Neutrophil (primary cell): Measurements from ENCODE around the gene CNOT10.

Experiments
- H3K27ac ChIP-seq: fragments of 200-600 bp; sonication (generic); 2 replicates; pipeline ENCODE4 v1.5.1; 2016; ENCODE audit warnings: mild to moderate bottlenecking, moderate library complexity
- H3K27me3 ChIP-seq: fragments of 200-600 bp; sonication (generic); 2 replicates; pipeline ENCODE4 v1.6.0; 2016; ENCODE audit warnings: mild to moderate bottlenecking
- H3K36me3 ChIP-seq: fragments of 200-600 bp; sonication (generic); 2 replicates; pipeline ENCODE4 v1.5.1; 2017
- H3K4me1 ChIP-seq, 2 experiments: fragments of 200-600 bp in 1 of 2; sonication (generic) in 1 of 2; 1 replicate in 1 of 2; 2 replicates in 1 of 2; pipeline versions ENCODE4 v1.5.1 to v1.6.1; 2013 to 2016; ENCODE audit warnings: low read depth in 1 of 2, low read length in 1 of 2, mild to moderate bottlenecking in 1 of 2, moderate library complexity in 1 of 2; ENCODE audit not compliant: control insufficient read depth in 1 of 2, insufficient read depth in 1 of 2
- H3K4me3 ChIP-seq, 2 experiments: fragments of 200-600 bp in 1 of 2; sonication (generic) in 1 of 2; 1 replicate in 1 of 2; 2 replicates in 1 of 2; pipeline ENCODE4 v1.5.1; 2013 to 2016; ENCODE audit warnings: low read depth in 1 of 2, low read length in 1 of 2, mild to moderate bottlenecking in 1 of 2, moderate library complexity in 1 of 2
- H3K9me3 ChIP-seq: fragments of 200-600 bp; sonication (generic); 2 replicates; pipeline ENCODE4 v1.5.1; 2016
- TF ChIP-seq, protein P1 (sequence below): fragments of 200-600 bp; sonication (generic); IDR thresholded peaks from 2 replicates; pipeline ENCODE4 v1.5.1; 2016; ENCODE audit warnings: antibody characterized with exemption

CNOT10 gene, protein sequence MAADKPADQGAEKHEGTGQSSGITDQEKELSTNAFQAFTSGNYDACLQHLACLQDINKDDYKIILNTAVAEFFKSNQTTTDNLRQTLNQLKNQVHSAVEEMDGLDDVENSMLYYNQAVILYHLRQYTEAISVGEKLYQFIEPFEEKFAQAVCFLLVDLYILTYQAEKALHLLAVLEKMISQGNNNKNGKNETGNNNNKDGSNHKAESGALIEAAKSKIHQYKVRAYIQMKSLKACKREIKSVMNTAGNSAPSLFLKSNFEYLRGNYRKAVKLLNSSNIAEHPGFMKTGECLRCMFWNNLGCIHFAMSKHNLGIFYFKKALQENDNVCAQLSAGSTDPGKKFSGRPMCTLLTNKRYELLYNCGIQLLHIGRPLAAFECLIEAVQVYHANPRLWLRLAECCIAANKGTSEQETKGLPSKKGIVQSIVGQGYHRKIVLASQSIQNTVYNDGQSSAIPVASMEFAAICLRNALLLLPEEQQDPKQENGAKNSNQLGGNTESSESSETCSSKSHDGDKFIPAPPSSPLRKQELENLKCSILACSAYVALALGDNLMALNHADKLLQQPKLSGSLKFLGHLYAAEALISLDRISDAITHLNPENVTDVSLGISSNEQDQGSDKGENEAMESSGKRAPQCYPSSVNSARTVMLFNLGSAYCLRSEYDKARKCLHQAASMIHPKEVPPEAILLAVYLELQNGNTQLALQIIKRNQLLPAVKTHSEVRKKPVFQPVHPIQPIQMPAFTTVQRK

DNA sequence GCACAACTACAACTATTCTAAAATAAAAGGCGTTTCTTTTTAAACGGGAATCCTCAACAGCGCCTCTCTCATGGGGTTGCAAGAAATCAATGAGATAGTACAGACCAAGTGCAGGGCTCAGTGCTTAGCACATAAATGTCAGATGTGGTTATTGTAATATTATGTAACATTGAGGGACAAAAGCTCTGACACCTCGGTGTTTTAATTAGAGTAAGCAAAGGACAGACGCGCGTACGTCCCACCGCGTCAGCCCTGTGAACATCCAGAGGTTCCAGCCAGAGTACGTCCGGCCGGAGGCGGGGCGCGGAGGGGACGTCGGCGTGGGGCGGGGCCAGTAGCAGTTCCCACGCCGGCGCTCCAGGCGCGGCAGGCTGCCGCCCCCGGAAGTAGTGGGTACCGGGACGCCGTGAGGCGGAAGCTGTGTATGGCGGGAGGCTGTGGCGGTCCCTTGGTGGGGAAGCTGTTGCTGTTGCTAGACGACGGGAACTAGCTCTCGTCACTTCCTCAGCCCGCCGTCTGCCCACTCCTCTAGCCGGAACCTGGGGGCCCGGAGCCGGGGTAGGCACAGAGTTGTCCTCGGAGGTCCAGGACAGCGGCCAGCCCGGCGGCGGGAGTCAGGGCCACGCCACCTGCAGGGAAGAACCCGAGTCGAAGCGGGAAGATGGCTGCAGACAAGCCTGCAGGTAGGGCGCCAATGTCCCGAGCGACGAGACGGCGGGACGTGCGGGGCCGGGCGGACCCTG is at the start of gene CNOT10:
Gene CNOT10 (plus strand): TSS at position 389 of the 743 bp plus-strand sequence. CDS start 273 bp downstream, at position 662.
- H3K9me3 ChIP-seq: no peaks in the 10 kb centered on the region
- peak within 1 kb of the TSS; percentile 95 for H3K27ac ChIP-seq
- TF ChIP-seq, protein P1, sequence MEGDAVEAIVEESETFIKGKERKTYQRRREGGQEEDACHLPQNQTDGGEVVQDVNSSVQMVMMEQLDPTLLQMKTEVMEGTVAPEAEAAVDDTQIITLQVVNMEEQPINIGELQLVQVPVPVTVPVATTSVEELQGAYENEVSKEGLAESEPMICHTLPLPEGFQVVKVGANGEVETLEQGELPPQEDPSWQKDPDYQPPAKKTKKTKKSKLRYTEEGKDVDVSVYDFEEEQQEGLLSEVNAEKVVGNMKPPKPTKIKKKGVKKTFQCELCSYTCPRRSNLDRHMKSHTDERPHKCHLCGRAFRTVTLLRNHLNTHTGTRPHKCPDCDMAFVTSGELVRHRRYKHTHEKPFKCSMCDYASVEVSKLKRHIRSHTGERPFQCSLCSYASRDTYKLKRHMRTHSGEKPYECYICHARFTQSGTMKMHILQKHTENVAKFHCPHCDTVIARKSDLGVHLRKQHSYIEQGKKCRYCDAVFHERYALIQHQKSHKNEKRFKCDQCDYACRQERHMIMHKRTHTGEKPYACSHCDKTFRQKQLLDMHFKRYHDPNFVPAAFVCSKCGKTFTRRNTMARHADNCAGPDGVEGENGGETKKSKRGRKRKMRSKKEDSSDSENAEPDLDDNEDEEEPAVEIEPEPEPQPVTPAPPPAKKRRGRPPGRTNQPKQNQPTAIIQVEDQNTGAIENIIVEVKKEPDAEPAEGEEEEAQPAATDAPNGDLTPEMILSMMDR: peak; percentile 68
- H3K4me1 ChIP-seq: peaks cover 18% of the 10 kb centered on the region in 2 experiments
- peak within 1 kb of the TSS; percentile 80 to 87 for H3K4me3 ChIP-seq
- no peaks in the 10 kb centered on the region for H3K36me3 ChIP-seq
- H3K27me3 ChIP-seq: peaks cover 4% of the 10 kb centered on the region

DNA sequence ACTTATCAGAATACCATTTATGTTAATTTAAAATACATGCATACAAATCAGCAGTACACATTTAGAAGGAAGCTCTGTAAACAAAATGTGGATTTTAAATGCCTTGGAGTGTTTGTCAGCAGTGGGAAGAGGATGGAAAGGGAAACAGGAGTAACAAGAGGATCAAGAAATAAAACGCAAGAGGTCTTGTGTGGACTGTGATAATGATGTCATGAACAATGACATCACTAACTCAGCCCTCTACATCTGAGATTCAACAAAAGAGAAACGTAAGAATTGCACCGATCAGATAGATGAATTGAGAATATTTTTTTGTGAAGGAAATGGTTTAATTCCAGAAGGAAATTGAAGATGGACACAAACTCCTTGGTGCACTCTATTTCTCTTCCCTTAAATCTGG is 44.0 kb upstream of the CNOT10 start:
- TF ChIP-seq, protein P1: no peak
- no peaks in the 10 kb centered on the region for H3K27me3 ChIP-seq
- H3K27ac ChIP-seq: no peak overlapping the region
- H3K36me3 ChIP-seq: no peaks in the 10 kb centered on the region
- no peaks in the 10 kb centered on the region for H3K4me1 ChIP-seq
- H3K9me3 ChIP-seq: no peaks in the 10 kb centered on the region
- H3K4me3 ChIP-seq: no peak overlapping the region

DNA sequence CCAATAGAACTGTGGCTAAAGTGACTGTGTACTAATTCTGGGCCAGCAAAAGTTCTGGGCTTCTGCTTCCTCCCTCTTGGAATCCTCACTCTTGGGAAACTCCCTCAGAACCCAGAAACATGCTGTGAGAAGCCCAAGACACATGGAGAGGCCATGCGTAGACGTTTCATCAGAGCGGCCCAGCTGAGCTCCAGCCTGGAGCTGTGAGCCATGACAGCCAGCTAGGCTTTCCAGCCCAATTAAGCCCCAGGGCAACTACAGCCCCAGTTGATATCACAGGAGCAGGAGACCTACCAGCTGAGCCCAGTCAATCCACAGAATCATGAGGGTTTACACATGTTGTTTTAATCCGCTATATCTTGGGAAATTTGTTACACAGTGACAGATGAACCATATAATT is 43.6 kb upstream of the CNOT10 start:
- H3K36me3 ChIP-seq: no peaks in the 10 kb centered on the region
- no peak overlapping the region for H3K27ac ChIP-seq
- TF ChIP-seq, protein P1: no peak

DNA sequence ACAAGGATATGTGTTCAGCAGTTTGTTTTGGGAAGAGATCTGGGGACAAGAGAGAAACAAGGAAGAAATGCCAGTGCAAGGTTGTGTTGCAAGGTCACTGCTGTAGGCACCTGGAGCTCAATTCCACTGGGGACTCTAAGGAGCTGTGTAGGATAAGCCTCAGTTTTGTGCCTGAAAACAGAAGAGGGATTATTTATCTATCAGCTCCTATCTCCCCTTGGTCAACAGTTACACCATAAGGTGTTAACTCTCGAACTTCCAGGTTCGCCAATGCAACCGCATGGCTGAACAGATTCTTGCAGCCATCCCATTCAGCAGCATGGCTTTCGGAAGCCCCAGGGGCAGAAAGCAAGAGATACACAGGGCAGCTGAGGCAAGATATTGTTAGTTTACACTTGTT is 41.6 kb upstream of the CNOT10 start:
- Histone ChIP-seq H3K27me3 (no peaks in the 10 kb centered on the region), H3K9me3 (no peaks in the 10 kb centered on the region), H3K4me1 (no peaks in the 10 kb centered on the region), H3K4me3 (no peak overlapping the region), H3K36me3 (no peaks in the 10 kb centered on the region), H3K27ac (no peak overlapping the region)
- TF ChIP-seq, protein P1: no peak

More for the DNA sequence above, 43.6 kb upstream of the CNOT10 start:
- no peaks in the 10 kb centered on the region for H3K27me3 ChIP-seq
- H3K4me3 ChIP-seq: no peak overlapping the region
- H3K9me3 ChIP-seq: no peaks in the 10 kb centered on the region
- no peaks in the 10 kb centered on the region for H3K4me1 ChIP-seq

DNA sequence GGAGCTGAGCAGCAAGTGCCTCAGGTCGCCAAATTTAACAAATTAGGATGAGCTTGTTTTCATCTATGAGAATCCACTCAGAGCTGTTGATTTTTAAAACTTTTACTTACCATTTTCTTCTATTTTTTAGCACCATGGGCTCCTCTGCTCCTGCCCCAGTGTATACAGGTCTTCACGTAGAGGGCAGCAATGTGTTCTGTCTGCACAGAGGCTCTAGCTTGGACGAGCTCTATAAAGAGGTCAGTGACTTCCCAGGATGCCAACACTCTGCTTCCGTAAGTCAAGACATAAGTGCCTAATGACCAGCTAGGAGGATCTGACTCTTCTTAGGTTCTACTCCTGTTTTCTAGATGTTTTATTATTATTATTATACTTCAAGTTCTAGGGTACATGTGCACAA is 41.2 kb upstream of the CNOT10 start:
- TF ChIP-seq, protein P1: no peak
- Histone ChIP-seq H3K9me3 (no peaks in the 10 kb centered on the region), H3K4me1 (no peaks in the 10 kb centered on the region), H3K27ac (no peak overlapping the region), H3K36me3 (no peaks in the 10 kb centered on the region), H3K4me3 (no peak overlapping the region), H3K27me3 (no peaks in the 10 kb centered on the region)
